GM12865 (cell line): ENCODE measurements around the gene DHPS.

Source experiments
- DNase-seq: peaks from one replicate; pipeline ENCODE4 v3.0.0; 2010; ENCODE audit warnings: low read depth
- H3K4me3 ChIP-seq: 2 replicates; pipeline ENCODE4 v1.5.1; 2011; ENCODE audit warnings: mild to moderate bottlenecking, low read depth, low read length, control low read depth
- CTCF ChIP-seq: IDR thresholded peaks from 2 replicates; pipeline ENCODE4 v1.5.1; 2011; ENCODE audit warnings: low read length, control low read depth, low read depth, inconsistent platforms; ENCODE audit not compliant: insufficient read depth; ENCODE audit errors: missing control alignments

Gene DHPS

GRCh38 chr19:12629215-12629614 lies 52.5 kb downstream of the DHPS start:
- no peak for TF ChIP-seq CTCF
- no peak for DNase-seq
- no peak overlapping the region for H3K4me3 ChIP-seq

GRCh38 chr19:12628040-12629022 lies 53.3 kb downstream of the DHPS start:
- no peak for TF ChIP-seq CTCF
- no peak overlapping the region for H3K4me3 ChIP-seq
- DNase-seq = peak; percentile 39

GRCh38 chr19:12626958-12627357 lies 54.7 kb downstream of the DHPS start:
- no peak overlapping the region for H3K4me3 ChIP-seq
- no peak for DNase-seq
- no peak for TF ChIP-seq CTCF
